GM21717 (cell line): ENCODE results near the gene STAT1.
A peak's percentile ranks its signal among the peaks of the same experiment; 100 is the strongest.

Experiments
- ATAC-seq: cut with Tn5 transposase; IDR thresholded peaks from one replicate; pipeline ENCODE4 v1.9.1; 2021; ENCODE audit warnings: mild to moderate bottlenecking, moderate library complexity; ENCODE audit not compliant: unreplicated experiment

Gene STAT1

DNA sequence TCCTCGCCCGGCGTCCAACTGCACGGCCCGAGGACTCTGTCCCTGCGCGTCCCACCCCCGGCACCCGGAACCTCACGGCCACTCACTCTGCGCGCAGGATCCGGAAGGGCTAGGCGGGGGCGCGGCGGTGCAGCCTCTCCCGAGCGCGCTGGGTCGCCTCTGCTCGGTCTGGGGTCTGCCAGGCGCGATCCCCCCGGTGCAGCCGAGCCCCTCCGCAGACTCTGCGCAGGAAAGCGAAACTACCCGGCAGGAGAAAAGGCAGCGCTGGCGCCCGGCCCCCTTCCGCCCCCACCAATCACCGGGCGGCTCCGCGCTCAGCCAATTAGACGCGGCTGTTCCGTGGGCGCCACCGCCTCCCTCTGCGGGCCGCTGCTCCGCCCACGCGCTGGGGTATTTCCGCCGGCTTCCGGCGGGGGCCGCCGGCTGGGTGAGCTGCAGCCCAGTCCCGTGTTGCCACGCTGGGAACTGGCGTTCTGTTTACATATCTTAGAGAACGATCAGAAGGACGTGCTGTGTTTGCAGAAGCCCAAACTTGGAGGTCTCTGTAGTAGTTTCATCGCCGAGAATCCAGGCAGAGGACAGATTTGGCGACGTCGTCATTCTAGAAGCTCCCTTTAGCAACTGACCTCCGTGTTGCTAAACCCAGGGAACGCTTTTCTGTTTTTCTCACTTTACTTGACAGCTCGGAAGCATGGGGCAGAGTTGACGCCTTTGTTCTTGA lies at the start of gene STAT1:
STAT1 (minus strand) TSS at position 240 of the 721 bp plus-strand sequence. CDS start 4,168 bp downstream, outside the sequence.
- peak; percentile 87 for ATAC-seq

DNA sequence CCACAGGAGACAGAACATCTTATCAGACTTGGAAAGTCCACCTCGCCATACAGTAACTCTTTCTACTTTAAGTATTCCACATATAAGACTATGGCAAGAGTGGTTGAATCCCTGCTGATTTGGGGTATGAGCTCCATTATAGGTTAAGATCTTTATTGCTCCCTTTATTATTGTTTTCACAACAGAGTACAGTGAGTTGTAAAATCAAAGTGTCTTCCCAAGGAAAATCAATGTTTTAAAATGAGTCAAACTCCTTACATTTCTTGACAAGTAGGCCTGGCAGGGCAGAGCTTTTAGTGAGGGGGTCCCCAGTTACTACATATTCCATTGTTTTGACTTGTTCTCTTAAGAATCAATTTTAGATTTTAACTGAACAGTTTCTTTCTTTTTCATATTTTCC lies 49.6 kb upstream of the STAT1 start:
- no peak for ATAC-seq

DNA sequence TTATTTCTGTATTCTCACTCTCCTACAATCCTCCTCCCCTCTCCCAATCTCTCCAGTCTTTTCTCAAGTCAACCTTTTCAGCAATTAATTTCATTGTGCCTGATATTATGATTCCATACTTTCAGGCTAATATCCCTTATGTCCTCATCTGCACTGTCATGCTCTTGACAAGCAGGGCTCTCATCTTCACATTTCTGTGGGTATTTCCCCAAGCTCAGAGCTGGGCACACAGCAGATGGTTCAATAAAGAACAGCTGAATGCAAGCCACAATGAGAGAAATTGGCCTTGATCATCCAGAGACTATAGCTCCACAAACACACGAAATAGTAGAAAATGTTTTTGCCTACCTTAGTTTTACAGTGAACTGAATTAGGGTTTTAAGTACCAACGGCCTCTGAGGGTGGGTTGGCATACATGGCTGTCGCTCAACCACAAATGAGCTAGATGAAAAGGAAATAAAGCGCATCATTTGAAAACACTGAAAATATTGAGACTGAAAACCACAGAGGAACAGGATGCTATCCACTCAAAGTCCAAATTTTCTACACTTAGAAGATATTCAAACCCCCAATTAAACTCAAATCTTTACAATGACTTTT lies 47.5 kb upstream of the STAT1 start:
- no peak for ATAC-seq

DNA sequence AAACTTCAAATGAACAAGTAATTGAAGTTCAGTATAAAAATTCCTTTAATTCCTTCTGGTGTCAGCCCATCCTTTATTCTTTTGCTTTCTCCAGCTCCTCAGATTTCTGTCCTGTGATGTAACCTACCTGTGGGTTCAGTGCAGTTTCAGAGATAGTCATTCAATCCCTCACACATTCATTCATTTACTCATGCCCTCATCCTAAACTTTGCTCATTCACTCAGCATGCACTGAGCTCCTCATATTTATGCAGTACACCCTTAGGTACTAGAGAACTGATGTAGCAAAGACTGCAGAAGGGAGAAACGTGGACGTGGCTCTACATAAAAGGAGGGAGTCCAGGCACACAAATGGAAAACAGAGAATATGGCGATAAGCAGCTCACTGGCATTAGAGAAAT lies 45.3 kb upstream of the STAT1 start:
- no peak for ATAC-seq

DNA sequence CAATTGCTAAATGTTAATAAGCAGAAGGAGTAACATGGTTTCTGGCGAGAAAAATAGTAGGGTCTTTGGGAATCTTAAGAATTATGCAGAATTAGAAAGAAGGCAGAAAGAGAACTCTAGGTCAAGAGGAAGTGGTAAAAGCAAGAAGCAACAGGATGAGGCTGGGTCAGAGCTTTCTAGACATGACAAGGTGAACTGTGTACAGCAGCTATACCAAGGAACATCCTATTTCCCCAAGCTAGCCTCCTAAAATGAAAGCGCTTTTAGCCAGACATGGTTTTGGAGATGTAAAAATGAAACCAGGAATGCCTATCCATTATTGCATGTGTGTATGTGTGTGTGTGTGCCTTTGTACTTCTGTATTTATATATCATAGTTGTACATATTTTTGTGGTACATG lies 42.3 kb upstream of the STAT1 start:
- ATAC-seq: no peak

DNA sequence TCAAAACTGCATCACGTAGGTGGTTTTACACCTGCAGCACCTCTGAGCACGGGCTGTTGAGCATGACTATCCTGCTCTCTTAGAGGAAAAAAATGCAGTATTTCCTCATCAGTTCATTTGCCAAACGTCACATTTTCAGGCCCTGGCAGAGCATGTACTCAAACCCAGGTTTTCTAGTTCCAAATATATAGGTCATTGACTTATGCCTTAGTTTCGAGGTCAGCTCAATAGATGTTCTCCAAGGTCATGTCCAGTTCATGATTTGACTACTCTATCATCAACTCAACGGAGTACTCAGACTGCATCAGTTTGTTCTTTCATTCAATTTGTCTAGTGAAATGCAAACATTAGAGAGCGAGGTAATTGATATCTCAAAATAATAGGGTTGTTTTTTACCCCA lies 39.3 kb upstream of the STAT1 start:
- no peak for ATAC-seq

DNA sequence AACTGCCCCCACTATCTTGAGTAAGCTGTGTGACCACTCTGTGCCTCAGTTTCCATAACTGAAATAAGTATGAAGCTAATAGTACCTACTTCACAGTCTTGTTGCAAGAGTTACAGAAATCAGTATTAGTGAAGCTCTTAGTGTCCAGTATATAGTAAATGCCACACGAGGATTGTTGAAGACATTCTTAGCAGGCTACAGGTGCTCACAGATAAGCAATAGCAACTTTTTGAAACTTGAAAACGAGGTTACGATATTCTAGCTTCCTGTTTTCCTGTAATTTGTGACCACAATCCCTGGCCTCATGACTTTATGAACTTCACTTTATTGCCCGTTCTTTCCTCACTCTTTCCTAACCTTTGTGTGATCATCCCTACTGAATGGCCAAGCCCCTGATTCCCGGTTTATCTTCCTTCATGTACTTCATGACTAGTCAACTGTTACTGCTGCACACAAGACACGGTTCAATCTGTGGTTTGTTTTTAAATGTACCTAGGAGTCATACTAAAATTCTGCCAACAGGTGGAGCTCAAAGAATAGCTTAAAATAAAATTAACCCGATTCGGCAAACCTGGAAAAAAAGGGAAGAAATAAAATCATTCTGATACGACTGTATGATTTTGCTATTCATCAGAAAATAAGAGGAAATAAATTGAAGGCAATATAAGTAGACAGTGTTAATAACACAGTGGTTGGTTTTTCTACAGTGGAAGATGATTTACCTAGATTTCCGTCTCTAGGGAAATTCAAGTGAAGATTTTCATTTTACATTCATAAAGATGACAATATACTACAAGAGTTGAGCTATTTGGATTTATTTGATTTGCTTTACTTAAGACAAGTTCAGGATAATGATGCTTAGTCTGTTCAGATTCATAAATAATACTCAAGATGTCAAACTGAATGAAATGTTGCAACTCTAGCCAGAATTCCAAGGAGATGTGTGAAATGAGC lies 38.1 kb upstream of the STAT1 start:
- ATAC-seq: no peak

DNA sequence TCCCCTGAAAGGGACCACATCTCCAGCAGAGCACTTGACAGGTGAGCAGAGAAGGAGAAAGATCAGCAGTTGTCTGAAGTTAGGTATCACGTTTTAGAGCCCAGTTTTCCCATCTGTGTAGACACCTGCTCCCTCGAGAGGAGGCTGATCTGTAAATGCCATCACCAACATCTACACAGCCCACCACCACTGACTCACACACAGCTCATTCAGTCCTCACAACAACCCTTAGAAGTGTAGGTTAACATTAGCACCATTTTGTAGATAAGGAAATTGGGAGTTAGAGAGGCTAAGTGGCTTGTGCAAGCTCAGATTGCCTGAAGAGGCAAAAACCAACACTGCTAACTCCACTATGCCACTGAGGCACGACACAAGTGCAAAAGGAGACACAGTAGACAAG lies 37.2 kb upstream of the STAT1 start:
- ATAC-seq: no peak

DNA sequence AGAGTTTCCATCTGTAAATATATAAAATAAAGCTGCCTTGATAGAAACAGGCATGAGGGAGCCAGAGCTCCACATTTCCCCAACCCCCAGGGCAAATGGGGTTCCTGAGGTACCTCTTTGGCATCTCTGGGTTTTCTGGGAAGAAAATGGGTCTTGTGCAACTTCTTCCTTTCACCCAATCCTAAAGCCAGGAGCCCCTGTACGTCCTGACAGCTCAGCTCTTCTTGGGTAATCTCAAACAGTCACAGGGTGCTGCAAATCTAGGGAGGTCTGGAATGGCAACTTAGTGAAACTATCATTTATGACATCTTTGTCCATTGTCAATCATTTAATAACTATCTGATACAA lies 36.6 kb upstream of the STAT1 start:
- no peak for ATAC-seq

DNA sequence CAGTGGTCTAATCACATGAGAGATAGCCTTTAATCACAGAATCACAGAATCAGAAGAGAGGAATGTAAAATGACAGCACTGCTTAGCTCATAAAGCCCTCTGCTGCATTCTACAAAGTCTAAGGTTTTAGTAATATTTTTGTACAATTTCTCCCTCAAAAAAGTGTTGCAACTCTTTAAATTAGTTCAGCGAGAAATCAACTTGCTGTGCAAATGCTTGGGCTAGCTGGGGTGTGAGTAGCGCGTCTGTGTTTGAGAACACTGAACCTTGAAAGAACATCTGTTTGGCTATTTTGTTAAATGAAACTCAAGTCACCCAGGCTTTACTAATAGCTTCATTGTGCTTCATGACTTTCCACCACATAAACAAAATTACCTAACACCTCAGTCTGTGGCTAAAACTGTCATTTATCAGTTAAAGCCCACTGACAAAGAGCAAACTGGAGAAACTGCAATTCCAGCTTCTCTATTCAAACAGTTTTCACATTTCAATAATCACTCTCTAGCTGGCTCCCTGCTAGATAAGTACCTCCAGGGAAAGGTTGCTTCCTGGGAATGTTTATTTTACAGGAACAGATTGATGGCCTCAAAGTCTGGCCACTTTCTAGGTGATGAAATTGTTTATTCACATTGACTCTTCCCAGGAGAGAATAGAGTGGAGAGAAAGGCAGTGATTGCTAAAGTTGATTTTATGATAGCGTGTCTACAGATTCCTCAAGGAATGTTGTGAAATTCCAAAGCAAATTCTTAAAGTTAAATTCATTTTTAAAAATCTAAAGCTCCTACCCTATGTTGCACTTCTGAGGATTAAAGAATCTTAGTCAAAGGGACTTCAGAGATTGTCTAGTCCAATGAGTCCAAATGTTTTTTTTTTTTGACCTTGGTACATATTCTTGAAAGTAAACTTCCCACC lies 36.0 kb upstream of the STAT1 start:
- ATAC-seq: peak; percentile 55

DNA sequence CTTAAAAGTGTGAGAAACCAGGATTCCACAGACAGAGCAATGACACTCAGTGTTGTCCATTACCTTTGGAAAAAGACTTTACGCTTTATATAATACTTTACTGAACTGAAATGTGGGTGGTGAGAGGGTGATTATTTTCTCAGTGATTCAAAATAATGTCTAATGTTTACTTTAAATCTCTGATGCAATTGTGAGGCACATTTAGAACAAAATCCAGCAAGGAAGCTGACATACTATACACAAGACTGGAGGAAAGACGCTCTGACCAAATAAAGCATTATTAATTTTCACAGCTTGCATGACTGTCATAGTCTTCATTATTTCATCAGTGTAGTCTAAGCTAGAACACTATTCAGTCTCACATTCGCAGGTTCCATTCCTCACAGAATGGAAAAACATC lies 34.1 kb upstream of the STAT1 start:
- no peak for ATAC-seq

DNA sequence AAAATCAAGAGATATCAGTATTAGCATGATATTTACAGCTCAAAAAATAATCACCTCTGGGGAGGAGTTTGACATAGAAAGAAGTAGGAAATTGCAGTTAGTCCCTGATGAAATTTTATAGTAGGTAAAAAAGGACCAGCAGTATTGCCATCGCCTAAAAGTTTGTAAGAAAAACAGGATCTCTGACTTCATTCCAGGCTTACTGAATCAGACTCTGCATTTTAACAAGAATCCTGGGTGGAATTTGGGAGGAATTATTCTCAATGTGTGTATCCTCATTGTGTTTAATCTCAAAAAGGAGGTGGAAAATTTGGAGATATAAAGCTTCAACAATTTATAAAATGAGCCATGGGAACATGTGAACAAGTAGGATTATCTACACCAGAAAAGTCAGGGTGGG lies 31.2 kb upstream of the STAT1 start:
- no peak for ATAC-seq

DNA sequence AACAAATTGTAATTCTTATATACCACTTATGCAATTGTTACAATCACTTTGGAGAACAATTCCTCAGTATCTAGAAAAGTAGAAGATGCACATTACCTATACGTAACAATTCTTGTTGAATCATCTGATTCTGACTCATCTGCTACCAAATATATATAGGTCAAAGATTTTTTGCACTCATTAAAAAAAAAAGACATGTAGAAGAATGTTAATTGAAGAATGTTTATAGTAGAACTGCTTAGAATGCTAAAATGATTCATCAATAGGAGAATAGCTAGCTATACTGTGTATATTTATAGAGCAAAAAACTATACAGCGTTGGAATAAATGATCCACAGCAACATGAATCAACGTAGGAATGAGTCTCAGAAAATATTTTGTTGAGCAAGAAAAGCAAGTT lies 29.5 kb upstream of the STAT1 start:
- no peak for ATAC-seq

DNA sequence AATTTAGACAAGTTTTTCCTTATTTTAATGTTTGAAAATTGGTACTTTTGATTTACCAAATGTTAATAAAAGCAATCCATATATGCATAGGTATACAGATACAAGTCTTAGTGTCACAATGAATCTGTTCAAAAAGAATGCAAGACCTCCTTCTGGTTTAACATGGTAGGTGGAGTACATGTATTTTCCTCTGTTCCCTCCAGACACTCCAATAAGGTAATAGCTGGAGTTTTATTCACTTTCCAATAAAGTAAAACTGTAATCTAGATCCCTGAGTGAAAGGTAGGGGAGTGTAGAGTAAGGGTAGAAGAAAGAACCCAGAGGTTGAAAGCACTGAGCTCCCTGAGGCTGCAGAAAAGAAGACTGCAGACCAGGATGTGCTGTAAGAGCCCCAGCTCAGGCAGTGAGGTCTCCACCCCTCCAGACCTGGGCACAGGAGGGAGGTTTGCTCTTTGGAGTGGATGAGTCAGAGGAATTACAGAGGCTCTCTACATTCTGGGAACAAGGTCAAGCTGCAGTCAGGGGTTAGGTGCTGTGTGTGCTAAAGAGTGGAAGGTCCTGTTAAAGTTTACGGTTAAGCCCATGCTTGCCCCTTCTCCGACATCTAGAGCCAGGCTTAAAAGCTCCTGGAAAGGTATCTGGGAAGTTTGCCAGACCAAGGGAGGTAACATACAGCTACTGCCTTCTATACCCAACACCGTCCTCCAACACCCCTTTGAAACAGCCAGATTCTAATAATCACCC lies 27.6 kb upstream of the STAT1 start:
- no peak for ATAC-seq

DNA sequence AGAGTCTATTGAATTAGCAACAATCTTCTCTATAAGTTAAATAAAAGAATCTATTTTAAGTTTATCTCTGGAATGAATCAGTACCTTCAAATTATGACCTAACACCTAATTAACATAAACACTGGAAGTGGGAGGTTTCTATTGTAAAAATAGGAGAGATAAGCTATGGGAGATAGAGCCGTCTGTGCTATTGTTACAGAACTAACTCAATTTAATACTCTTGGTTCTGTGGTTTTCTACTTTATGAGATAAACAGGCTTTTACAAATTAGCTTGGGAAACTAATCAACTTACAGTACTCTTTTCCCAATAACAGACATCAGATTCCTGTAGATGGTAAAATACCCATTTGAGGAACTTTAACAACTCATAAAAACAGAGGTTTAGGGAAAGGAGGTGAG lies 25.6 kb upstream of the STAT1 start:
- ATAC-seq: no peak

DNA sequence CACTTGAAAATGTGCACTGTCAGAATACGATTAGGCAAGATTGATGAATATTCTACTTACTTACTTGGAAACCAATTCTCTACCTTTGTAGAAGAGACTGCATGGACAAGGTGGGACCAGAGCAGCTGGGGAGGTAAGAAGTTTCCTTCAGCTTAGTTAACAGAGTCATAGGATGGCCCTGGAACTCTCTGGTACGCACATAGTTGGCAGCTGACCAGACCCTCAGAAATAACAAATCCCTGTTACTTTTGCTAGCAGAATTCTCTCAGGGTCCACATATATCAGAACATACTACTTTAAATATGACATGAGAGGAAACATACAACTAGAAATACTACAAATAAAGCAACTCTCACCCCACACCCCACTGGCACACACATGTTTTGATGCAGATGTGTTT lies 24.8 kb upstream of the STAT1 start:
- ATAC-seq: no peak

DNA sequence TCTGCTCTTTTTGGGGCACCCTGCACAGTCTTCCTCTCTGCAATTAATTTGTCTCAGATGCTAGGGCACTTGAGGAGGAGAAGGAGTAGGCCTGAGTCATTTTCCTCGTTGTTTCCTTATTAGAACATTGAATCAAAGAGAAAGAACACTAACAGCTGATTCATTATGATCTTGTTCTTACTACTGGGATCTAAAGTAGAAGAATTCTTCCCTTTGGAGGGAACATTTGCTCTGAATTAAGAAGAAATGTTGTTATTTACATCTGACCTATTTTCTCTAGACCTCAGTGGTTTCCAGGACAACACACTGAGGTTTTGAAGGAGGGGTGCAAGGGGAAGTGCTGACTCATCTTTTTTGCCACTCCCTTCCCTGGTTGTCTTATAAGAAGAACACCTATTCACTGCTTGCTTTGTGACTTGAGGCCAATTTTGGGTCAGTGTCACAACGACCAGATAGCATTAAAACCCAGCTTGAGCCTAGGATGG lies 24.3 kb upstream of the STAT1 start:
- ATAC-seq: no peak

DNA sequence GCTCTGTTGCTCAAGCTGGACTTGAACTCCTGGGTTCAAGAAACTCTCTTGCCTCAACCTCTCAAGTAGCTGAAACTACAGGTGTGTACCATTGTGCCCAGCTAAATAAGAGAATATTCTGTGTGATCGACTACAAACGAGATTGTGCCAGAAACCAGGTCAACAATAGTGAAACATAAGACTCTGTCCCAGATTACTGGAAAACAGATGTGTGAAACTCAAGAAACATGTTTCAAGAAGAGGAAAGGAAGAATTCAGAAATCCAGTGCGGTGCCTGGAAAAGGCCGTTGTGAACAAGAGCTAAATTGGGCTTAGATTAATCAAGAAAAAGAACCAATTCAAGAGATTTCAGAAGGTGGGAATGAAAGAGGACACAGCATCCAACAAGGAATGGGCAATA lies 23.4 kb upstream of the STAT1 start:
- no peak for ATAC-seq

DNA sequence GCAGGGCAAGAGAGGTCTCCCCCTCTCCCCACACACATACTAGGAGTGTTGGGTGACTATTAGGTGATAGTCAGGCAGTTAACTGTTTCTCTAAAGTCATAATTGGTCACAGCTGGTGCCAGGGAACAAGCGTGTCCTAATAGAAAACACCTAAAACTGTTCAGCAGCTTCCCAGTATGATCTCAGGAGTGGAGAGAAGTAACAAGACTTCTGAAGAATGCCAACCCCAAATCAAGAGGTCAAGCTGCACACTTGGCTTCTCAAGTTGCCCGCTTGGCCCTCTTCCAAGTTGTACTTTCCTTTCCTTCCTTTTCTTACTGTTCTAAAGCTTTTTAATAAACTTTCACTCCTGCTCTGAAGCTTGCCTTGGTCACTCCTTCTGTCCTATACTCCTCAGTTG lies 22.4 kb upstream of the STAT1 start:
- no peak for ATAC-seq
